Neuronal stem cell (in vitro differentiated cells): ENCODE measurements around the gene SHROOM4.

Experiments used
- DNase-seq: peaks from one replicate; pipeline ENCODE4 v3.0.0-alpha.2; 2013; ENCODE audit warnings: low spot score
- H2AFZ ChIP-seq: one replicate; pipeline ENCODE4 v1.6.1; 2013; ENCODE audit warnings: mild to moderate bottlenecking, low read length, inconsistent platforms
- H2AK5ac ChIP-seq: 2 replicates; pipeline ENCODE4 v1.6.1; 2013; ENCODE audit warnings: low read depth, mild to moderate bottlenecking, inconsistent platforms, low read length, moderate library complexity, mixed read lengths
- H2BK120ac ChIP-seq: 2 replicates; pipeline ENCODE4 v1.6.1; 2013; ENCODE audit warnings: low read depth, mild to moderate bottlenecking, inconsistent platforms, low read length, moderate library complexity, mixed read lengths
- H2BK12ac ChIP-seq: one replicate; pipeline ENCODE4 v1.6.1; 2013; ENCODE audit warnings: low read length, inconsistent platforms
- H2BK15ac ChIP-seq: 2 replicates; pipeline ENCODE4 v1.6.1; 2013; ENCODE audit warnings: mild to moderate bottlenecking, low read length, inconsistent platforms, mixed read lengths
- H2BK5ac ChIP-seq: one replicate; pipeline ENCODE4 v1.6.1; 2013; ENCODE audit warnings: inconsistent platforms, mild to moderate bottlenecking, low read length, moderate library complexity
- H3K14ac ChIP-seq: one replicate; pipeline ENCODE4 v1.6.1; 2013; ENCODE audit warnings: low read length, inconsistent platforms
- H3K18ac ChIP-seq: 2 replicates; pipeline ENCODE4 v1.6.1; 2013; ENCODE audit warnings: low read length, inconsistent platforms
- H3K23ac ChIP-seq: 2 replicates; pipeline ENCODE4 v1.6.1; 2013; ENCODE audit warnings: low read depth, mild to moderate bottlenecking, mixed read lengths, low read length, inconsistent platforms; ENCODE audit not compliant: poor library complexity
- H3K27ac ChIP-seq: replicated peaks from 3 replicates; pipeline ENCODE4 v1.5.1; 2013; ENCODE audit warnings: low read length, inconsistent platforms
- H3K27me3 ChIP-seq, 3 experiments: 2 replicates each; pipeline ENCODE4 v1.6.1; 2013; ENCODE audit warnings: low read length in 3 of 3, mild to moderate bottlenecking in 2 of 3, inconsistent platforms in 1 of 3, low read depth in 1 of 3, mixed read lengths in 1 of 3, moderate library complexity in 1 of 3; ENCODE audit not compliant: control insufficient read depth in 3 of 3, insufficient read depth in 3 of 3
- H3K36me3 ChIP-seq, 2 donors: replicated peaks in 1 of 2; 2 replicates each; pipeline ENCODE4 v1.6.1; 2013; ENCODE audit warnings: low read length in 2 of 2; ENCODE audit not compliant: control insufficient read depth in 2 of 2, insufficient read depth in 2 of 2
- H3K4ac ChIP-seq: 2 replicates; pipeline ENCODE4 v1.6.1; 2013; ENCODE audit warnings: inconsistent platforms, mild to moderate bottlenecking, low read length, moderate library complexity
- H3K4me1 ChIP-seq, 2 donors: 1 replicate in 1 of 2; 2 replicates in 1 of 2; pipeline ENCODE4 v1.6.1; 2013; ENCODE audit warnings: low read length in 2 of 2, low read depth in 1 of 2; ENCODE audit not compliant: control insufficient read depth in 2 of 2, insufficient read depth in 1 of 2
- H3K4me2 ChIP-seq: one replicate; pipeline ENCODE4 v1.6.1; 2013; ENCODE audit warnings: mild to moderate bottlenecking, low read length, inconsistent platforms; ENCODE audit not compliant: insufficient read depth, poor library complexity, severe bottlenecking
- H3K4me3 ChIP-seq, 2 donors: 2 replicates each; pipeline ENCODE4 v1.5.1; 2013; ENCODE audit warnings: low read length in 2 of 2, mild to moderate bottlenecking in 2 of 2, inconsistent platforms in 1 of 2, moderate library complexity in 1 of 2
- H3K79me1 ChIP-seq: one replicate; pipeline ENCODE4 v1.6.1; 2013; ENCODE audit warnings: low read depth, mild to moderate bottlenecking, inconsistent platforms, low read length, moderate library complexity
- H3K9ac ChIP-seq: one replicate; pipeline ENCODE4 v1.6.1; 2013; ENCODE audit warnings: mild to moderate bottlenecking, low read depth, low read length, inconsistent platforms; ENCODE audit not compliant: poor library complexity
- H3K9me3 ChIP-seq, 2 donors: replicated peaks in 1 of 2; 2 replicates each; pipeline versions ENCODE3 to v1.6.1; 2013; ENCODE audit warnings: low read length in 2 of 2, mild to moderate bottlenecking in 2 of 2, inconsistent platforms in 1 of 2, low read depth in 1 of 2, mixed read lengths in 1 of 2, moderate library complexity in 1 of 2; ENCODE audit not compliant: control insufficient read depth in 2 of 2, insufficient read depth in 1 of 2
- H4K8ac ChIP-seq: one replicate; pipeline ENCODE4 v1.6.1; 2013; ENCODE audit warnings: low read depth, mild to moderate bottlenecking, inconsistent platforms, low read length, moderate library complexity
- H4K91ac ChIP-seq: one replicate; pipeline ENCODE4 v1.6.1; 2013; ENCODE audit warnings: low read length, low read depth, mild to moderate bottlenecking, inconsistent platforms; ENCODE audit not compliant: poor library complexity
- WGBS, 2 donors: extraction: QIAGEN DNeasy Blood & Tissue Kit; methylation state at CpG; one replicate each; pipeline ENCODE4 v1.1.7; 2013; ENCODE audit warnings: missing lambda C conversion rate in 2 of 2, mixed read lengths in 1 of 2; ENCODE audit not compliant: insufficient read length in 2 of 2, insufficient replicate concordance in 1 of 2; ENCODE audit errors: extremely low coverage in 2 of 2; 5-methylcytosine and 5-hydroxymethylcytosine counted together

SHROOM4 gene

GRCh38 chrX:50776248-50776647 lies 37.7 kb downstream of the SHROOM4 start:
- Histone ChIP-seq H3K27me3 (no peaks in the 10 kb centered on the region), H2BK120ac (no peak overlapping the region), H4K8ac (no peak overlapping the region), H3K9me3 (no peaks in the 10 kb centered on the region), H3K23ac (no peak overlapping the region), H2BK5ac (no peak overlapping the region), H3K79me1 (no peaks in the 10 kb centered on the region), H3K4me2 (no peak overlapping the region), H2BK12ac (no peak overlapping the region), H2BK15ac (no peak overlapping the region), H2AK5ac (no peak overlapping the region), H3K27ac (no peak overlapping the region), H3K18ac (no peak overlapping the region), H3K4ac (no peak overlapping the region), H2AFZ (no peak overlapping the region), H3K4me3 (no peak overlapping the region), H3K9ac (no peak overlapping the region), H3K14ac (no peak overlapping the region), H3K36me3 (no peaks in the 10 kb centered on the region), H3K4me1 (no peaks in the 10 kb centered on the region), H4K91ac (no peak overlapping the region)
- no peak for DNase-seq
- no CpG with 5 or more reads among the region's 2 CpGs for WGBS, 2 donors

GRCh38 chrX:50771382-50771781 lies 42.6 kb downstream of the SHROOM4 start:
- Histone ChIP-seq H3K36me3 (no peaks in the 10 kb centered on the region), H3K27ac (no peak overlapping the region), H4K91ac (no peak overlapping the region), H3K23ac (no peak overlapping the region), H3K27me3 (no peaks in the 10 kb centered on the region), H3K4ac (no peak overlapping the region), H3K4me3 (no peak overlapping the region), H3K4me2 (no peak overlapping the region), H2BK5ac (no peak overlapping the region), H2AFZ (no peak overlapping the region), H2BK15ac (no peak overlapping the region), H2AK5ac (no peak overlapping the region), H4K8ac (no peak overlapping the region), H2BK120ac (no peak overlapping the region), H3K9ac (no peak overlapping the region), H3K79me1 (no peaks in the 10 kb centered on the region), H2BK12ac (no peak overlapping the region), H3K9me3 (no peaks in the 10 kb centered on the region), H3K18ac (no peak overlapping the region), H3K14ac (no peak overlapping the region), H3K4me1 (no peaks in the 10 kb centered on the region)
- DNase-seq: no peak
- WGBS, 2 donors: no CpG with 5 or more reads among the region's 2 CpGs

GRCh38 chrX:50770702-50771101 lies 43.3 kb downstream of the SHROOM4 start:
- no peak for DNase-seq
- H3K27ac ChIP-seq: no peak overlapping the region

GRCh38 chrX:50769389-50770063 lies 44.5 kb downstream of the SHROOM4 start:
- H3K9me3 ChIP-seq: no peaks in the 10 kb centered on the region
- no peak overlapping the region for H3K23ac ChIP-seq
- H3K27ac ChIP-seq: no peak overlapping the region
- H3K36me3 ChIP-seq: no peaks in the 10 kb centered on the region
- H3K4me1 ChIP-seq: no peaks in the 10 kb centered on the region
- H3K4ac ChIP-seq: no peak overlapping the region
- H2BK120ac ChIP-seq: no peak overlapping the region
- no peak overlapping the region for H3K9ac ChIP-seq
- no peaks in the 10 kb centered on the region for H3K79me1 ChIP-seq
- no peak overlapping the region for H4K8ac ChIP-seq
- H4K91ac ChIP-seq: no peak overlapping the region
- H2AK5ac ChIP-seq: no peak overlapping the region
- H3K27me3 ChIP-seq: no peaks in the 10 kb centered on the region
- no peak overlapping the region for H2BK15ac ChIP-seq
- H3K18ac ChIP-seq: no peak overlapping the region
- no peak for DNase-seq
- no peak overlapping the region for H3K4me2 ChIP-seq
- no peak overlapping the region for H3K4me3 ChIP-seq
- H2AFZ ChIP-seq: no peak overlapping the region
- no peak overlapping the region for H2BK12ac ChIP-seq
- WGBS, 2 donors: no CpG with 5 or more reads among the region's 5 CpGs
- no peak overlapping the region for H3K14ac ChIP-seq
- no peak overlapping the region for H2BK5ac ChIP-seq

More at GRCh38 chrX:50770702-50771101, 43.3 kb downstream of the SHROOM4 start:
- no peak overlapping the region for H2BK12ac ChIP-seq
- H3K4me3 ChIP-seq: no peak overlapping the region
- H3K23ac ChIP-seq: no peak overlapping the region
- no peak overlapping the region for H4K91ac ChIP-seq
- H3K27me3 ChIP-seq: no peaks in the 10 kb centered on the region
- H2AFZ ChIP-seq: no peak overlapping the region
- H3K18ac ChIP-seq: no peak overlapping the region
- no peak overlapping the region for H3K9ac ChIP-seq
- H3K36me3 ChIP-seq: no peaks in the 10 kb centered on the region
- no peak overlapping the region for H3K4me2 ChIP-seq
- no peak overlapping the region for H3K4ac ChIP-seq
- no peak overlapping the region for H2BK120ac ChIP-seq
- no peak overlapping the region for H2AK5ac ChIP-seq
- H2BK15ac ChIP-seq: no peak overlapping the region
- no peak overlapping the region for H2BK5ac ChIP-seq
- no peaks in the 10 kb centered on the region for H3K4me1 ChIP-seq
- no peak overlapping the region for H4K8ac ChIP-seq
- no CpG with 5 or more reads among the region's 2 CpGs for WGBS, 2 donors
- no peaks in the 10 kb centered on the region for H3K9me3 ChIP-seq
- H3K14ac ChIP-seq: no peak overlapping the region
- H3K79me1 ChIP-seq: no peaks in the 10 kb centered on the region
